NCI-H526 treated with DMSO at 0.1 percent for 48 hours (cell line): ENCODE measurements around the gene PRAC2.
"Not testable (repeated sequence)": the region's sequence is repeated elsewhere in the genome, so short reads cannot be mapped to it uniquely, and the experiment has no call there.

Experiments used
- DNase-seq: peaks from one replicate; lab custom pipeline; 2025; lab: John Stamatoyannopoulos, UW

PRAC2 gene

GRCh38 chr17:48722915-48723422 is at the start of gene PRAC2:
PRAC2 (plus strand) TSS chr17:48723185; CDS start chr17:48724411, 1,226 bp downstream.
- no peak for DNase-seq

GRCh38 chr17:48676963-48677558 is 45.9 kb upstream of the PRAC2 start:
- DNase-seq = no peak

GRCh38 chr17:48678141-48678971 is 44.6 kb upstream of the PRAC2 start:
- no peak for DNase-seq

GRCh38 chr17:48679385-48680096 is 43.4 kb upstream of the PRAC2 start:
- no peak for DNase-seq

- no peak for DNase-seq
These were observed 41.4 kb upstream of the PRAC2 start for GRCh38 chr17:48681609-48682008.

- no peak for DNase-seq
These were observed 32.3 kb upstream of the PRAC2 start for GRCh38 chr17:48690655-48691054.

- no peak for DNase-seq
These were observed 30.9 kb upstream of the PRAC2 start for GRCh38 chr17:48692049-48692448.

- no peak for DNase-seq
These were observed 29.8 kb upstream of the PRAC2 start for GRCh38 chr17:48693178-48693577.

- no peak for DNase-seq
These were observed 21.0 kb upstream of the PRAC2 start for GRCh38 chr17:48701864-48702532.

- no peak for DNase-seq
These were observed 18.4 kb upstream of the PRAC2 start for GRCh38 chr17:48704361-48705248.

- DNase-seq = no peak
These were observed 11.9 kb upstream of the PRAC2 start for GRCh38 chr17:48711128-48711527.

GRCh38 chr17:48715496-48716399 is 7.2 kb upstream of the PRAC2 start:
- no peak for DNase-seq

- not testable (repeated sequence) for DNase-seq
These were observed 6.4 kb upstream of the PRAC2 start for GRCh38 chr17:48716549-48716948.

- DNase-seq = no peak
These were observed 5.4 kb upstream of the PRAC2 start for GRCh38 chr17:48717367-48718226.

GRCh38 chr17:48718227-48718760 is 4.7 kb upstream of the PRAC2 start:
- no peak for DNase-seq

- DNase-seq = no peak
These were observed 4.0 kb upstream of the PRAC2 start for GRCh38 chr17:48718761-48719641.

- no peak for DNase-seq
These were observed 3.2 kb upstream of the PRAC2 start for GRCh38 chr17:48719642-48720265.
